GM18511 (cell line): Measurements from ENCODE around the gene NT5C3B.

Source experiments
- ATAC-seq: cut with Tn5 transposase; IDR thresholded peaks from one replicate; pipeline ENCODE4 v1.9.1; 2021; ENCODE audit warnings: mild to moderate bottlenecking, moderate library complexity; ENCODE audit not compliant: unreplicated experiment

Gene NT5C3B

GRCh38 chr17:41811549-41812380 is 24.3 kb downstream of the NT5C3B start, which contains the start of gene P3H4:
P3H4 (minus strand) TSS chr17:41811949; CDS start chr17:41811915, 34 bp downstream.
- no peak for ATAC-seq

GRCh38 chr17:41810659-41811548 is 25.1 kb downstream of the NT5C3B start:
- ATAC-seq = no peak

GRCh38 chr17:41806685-41807445 is 29.2 kb downstream of the NT5C3B start:
- no peak for ATAC-seq

GRCh38 chr17:41803049-41804020 is 32.7 kb downstream of the NT5C3B start:
- no peak for ATAC-seq

GRCh38 chr17:41801374-41802271 is 34.4 kb downstream of the NT5C3B start:
- no peak for ATAC-seq

- ATAC-seq = no peak
Measured at GRCh38 chr17:41800601-41801373, 35.2 kb downstream of the NT5C3B start.

GRCh38 chr17:41799366-41799765 is 36.7 kb downstream of the NT5C3B start:
- ATAC-seq = no peak

GRCh38 chr17:41797377-41797776 is 38.7 kb downstream of the NT5C3B start:
- no peak for ATAC-seq

GRCh38 chr17:41796121-41796895 is 39.7 kb downstream of the NT5C3B start:
- ATAC-seq = no peak

GRCh38 chr17:41794540-41794975 is 41.5 kb downstream of the NT5C3B start:
- ATAC-seq = no peak

- no peak for ATAC-seq
Measured at GRCh38 chr17:41793784-41794539, 42.1 kb downstream of the NT5C3B start.

GRCh38 chr17:41792845-41793783 is 42.9 kb downstream of the NT5C3B start:
- ATAC-seq = no peak

- ATAC-seq = no peak
Measured at GRCh38 chr17:41787021-41787418, 49.0 kb downstream of the NT5C3B start.

- ATAC-seq = peak; percentile 77
Measured at GRCh38 chr17:41786227-41787020, 49.6 kb downstream of the NT5C3B start, which contains the start of gene JUP. JUP (minus strand) TSS chr17:41786711; CDS start chr17:41771854, 14,857 bp downstream.

GRCh38 chr17:41785859-41786226 is 50.2 kb downstream of the NT5C3B start:
- no peak for ATAC-seq
